GM19463 (cell line): ENCODE results near the gene ATOH8.

Experiments
- ATAC-seq: cut with Tn5 transposase; IDR thresholded peaks from one replicate; pipeline ENCODE4 v1.9.1; 2021; ENCODE audit warnings: mild to moderate bottlenecking, moderate library complexity; ENCODE audit not compliant: unreplicated experiment

The ATOH8 gene

GRCh38 chr2:85769236-85769982 lies 15.6 kb downstream of the ATOH8 start:
- ATAC-seq, result no peak

DNA sequence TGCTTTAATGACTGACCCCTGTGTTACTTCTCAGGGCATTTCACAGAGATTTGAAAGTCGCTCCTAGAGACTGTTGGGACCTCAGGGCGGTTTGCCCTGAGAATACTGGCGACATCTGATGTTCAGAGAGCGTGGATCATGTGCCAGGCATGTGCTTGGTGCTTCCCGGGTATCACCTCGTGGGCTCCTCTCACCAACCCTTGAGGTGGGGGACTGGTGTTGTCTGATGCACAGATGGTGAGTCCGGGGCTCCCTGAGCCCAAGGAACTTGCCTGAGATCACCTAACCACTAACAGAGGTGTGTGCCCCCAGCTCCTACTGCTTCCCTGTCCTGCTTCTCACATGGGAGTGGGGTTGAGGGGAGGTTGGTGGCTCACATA lies 16.2 kb downstream of the ATOH8 start:
- ATAC-seq, result no peak

DNA sequence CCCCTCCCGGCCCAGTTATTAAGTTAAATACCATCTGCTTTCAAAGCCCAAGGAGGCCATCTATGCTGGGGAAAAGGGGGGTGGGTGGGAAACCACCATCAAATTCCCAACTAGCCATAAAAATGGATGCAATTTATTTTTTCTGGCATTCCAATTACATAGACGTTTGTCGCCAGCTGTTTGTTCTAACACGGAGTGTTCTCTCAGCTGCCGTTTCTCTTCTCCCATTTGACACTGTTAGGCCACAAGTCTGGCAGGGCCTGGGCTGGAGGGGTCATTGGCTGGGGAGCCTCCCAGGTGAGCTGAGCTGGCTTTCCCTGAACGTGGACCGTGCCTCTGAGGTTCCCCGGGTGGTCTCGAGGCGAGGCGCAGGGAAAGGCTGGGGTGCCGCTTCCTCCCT lies 16.6 kb downstream of the ATOH8 start:
- ATAC-seq, result no peak

DNA sequence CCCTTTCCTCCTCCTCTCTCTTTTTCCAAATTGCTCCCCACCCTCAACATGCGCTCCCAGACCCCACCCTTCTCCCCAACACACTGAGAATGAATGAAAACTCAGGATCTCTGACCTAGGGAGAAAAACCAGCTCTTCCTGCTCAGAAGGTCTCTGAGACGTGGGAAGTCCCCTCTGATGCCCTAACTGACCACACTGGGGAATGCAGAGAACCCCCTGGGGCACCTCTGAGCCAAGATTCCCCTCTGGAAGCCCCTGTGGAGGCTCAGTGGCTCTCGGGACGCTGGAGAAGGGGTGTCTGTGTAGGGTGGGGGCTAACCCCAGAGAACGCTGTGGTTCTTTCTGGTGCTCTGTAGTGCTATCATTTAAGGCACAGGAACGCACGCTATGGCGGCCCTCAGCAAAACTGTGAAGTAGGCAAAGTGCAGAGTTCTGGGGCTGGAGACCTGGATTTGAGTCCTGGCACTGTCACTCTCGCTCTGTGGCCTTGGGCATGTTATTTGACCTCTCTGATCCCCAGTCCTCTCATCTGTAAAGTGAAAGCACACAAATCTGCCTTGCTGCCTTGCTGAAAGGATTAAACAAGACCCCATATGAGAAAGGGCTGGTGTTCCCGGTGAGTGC lies 17.1 kb downstream of the ATOH8 start:
- ATAC-seq, result no peak

DNA sequence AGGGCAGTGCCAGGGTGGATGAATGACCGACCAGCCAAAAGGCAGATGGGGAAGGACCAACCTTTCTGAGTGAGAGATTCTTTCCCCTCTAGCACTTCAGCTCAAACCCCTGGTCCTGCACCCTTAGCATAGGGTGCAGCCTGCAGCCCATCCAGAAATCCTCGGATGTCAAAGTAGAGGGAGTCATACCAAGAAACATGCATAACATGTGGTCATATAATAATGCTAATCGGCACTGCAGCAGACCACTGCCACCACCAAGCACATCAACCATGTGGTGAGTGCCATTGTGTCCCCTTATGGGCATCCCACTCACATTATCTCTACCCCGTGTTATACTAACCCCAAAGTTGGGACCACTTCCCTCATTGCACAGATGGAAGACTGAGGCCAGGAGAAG lies 17.7 kb downstream of the ATOH8 start:
- no peak for ATAC-seq

- no peak for ATAC-seq
These were observed 18.4 kb downstream of the ATOH8 start for GRCh38 chr2:85772019-85772745.

DNA sequence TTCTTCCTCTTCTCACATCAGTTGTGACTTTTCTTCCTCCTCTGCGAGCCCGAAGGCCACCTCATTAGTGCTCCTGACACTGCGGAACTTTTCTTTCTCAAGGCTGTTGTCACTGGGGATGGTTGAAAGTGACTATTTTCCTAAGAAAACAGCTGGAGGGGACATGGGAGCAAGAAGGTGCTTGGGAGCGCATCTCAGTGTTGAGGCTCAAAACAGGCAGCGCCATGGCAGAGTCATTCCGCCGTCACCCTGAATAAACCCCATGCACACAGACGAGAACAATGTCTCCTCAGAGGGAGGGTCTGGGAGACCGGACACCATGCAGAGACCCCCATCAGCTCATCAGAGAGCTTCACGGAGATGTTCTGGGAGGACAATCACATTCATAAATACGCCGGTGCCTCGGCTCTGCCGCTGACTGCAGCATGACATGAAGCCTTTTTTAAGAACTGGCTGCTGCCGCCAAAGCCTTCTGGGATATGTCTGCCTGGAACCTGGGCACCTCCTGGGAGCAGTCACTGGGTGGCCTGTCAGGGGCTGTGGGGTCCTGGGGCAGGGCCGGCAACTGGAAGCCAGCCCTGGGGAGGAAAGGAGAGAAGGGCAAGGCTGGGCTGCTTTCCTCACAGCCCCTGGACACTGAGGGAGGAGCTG lies 19.2 kb downstream of the ATOH8 start:
- ATAC-seq, result no peak

GRCh38 chr2:85773692-85774091 lies 19.9 kb downstream of the ATOH8 start:
- no peak for ATAC-seq

DNA sequence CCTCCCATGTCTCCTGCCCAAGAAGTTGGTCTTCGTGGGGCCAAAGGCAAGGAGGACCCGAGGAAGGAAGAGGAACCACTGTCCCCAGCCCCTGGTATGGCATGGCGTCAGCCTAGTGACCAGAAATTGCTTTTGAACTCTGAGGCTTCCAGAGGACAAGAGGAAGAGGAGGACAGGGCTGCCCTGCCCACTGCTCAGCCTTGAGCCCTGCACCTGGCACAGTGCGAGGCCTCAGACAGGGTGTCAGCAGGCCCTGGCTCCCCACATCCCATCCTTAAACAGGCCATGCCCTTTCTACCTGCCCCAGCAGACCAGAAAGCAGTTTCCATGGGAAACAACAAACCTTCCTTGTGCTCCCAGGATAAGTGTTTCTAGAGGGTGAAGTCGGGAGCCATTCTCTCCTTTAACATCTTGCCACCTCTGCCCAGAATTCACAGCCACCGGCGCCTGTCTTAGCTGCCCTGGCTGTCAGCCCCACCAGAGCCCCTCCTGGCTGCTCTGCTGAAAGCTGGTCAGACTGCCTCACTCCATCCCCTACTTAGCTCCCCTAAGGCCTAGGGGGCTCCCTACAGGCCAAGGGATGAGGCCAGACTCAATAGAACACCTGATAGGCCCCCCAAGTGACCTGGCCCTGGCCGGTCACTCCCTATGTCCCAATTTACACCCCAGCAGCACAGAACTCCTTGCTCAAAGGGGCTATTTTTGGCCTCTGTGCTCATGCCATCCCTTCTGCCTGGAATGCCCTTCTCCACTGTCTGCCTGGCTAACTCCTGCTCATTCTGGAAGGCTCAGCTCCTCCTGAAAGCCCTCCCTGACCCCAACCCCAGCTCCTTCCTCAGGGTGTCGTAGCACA lies 20.6 kb downstream of the ATOH8 start:
- ATAC-seq, result no peak

DNA sequence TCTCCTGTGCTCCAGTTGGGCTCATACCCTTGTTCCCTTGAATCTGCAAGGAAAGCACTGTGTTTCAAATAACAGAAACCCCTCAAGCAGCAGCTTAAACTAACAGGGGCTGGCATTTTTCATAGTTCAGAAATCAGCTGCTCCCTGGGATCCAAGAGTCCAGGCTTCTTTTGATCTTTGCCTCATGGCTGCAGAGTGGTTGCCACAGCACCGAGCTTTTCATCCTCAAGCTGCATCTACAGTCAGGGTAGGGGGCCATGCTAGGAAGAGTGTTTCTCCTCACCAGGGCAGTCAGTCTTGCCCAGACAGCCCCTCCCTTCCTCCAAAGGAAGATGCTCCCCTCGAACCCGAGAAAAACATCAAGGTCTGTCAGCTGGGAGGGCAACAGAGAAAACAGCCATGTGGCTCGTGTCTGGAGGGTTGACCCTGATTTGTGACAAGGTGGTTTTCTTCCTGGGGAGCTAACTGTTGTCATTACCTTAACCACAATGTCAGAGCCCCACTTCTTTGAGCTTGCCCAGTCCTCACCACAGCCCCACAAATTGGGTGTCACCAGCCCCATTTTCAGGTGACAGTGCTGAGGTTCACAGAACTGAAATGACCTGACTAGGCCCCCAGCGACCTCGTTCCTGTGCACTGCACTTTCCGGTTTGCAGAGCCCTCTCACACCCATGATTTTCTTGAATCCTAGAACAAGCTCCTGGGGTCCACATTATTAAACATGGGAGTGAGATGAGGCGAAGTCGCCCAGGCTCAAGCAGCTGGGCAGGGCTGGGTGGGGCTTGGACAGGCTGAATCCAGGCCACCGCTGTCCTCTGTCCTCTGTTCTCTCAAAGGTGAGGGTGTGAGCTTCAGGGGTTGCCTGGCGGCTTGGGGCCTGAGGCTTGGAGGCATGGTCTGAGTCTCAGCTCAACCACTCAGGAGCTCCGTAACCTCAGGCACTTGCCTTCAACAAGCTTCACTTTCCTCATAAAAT lies 21.9 kb downstream of the ATOH8 start:
- ATAC-seq, result no peak

DNA sequence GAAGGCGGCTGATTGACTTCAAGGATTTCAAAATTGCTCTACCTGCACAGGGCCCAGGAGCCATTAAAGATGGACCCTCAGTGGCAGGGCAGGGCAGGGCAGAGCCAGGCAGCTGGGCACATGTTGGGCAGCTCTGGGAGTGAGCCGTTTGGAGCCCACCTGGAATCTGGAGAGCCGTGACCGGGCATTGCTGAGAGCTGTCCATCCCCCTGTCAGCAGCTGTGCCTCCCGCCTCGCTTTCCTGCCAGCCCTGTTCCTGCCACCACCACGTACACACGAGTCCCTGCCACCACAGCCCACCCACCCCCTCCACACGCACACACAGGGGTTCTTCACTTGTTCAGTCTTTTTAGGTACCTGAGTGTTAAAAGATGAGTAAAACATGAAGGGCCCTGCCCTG lies 22.9 kb downstream of the ATOH8 start:
- ATAC-seq, result no peak

- ATAC-seq, result no peak
These were observed 23.7 kb downstream of the ATOH8 start for GRCh38 chr2:85777441-85777861.

DNA sequence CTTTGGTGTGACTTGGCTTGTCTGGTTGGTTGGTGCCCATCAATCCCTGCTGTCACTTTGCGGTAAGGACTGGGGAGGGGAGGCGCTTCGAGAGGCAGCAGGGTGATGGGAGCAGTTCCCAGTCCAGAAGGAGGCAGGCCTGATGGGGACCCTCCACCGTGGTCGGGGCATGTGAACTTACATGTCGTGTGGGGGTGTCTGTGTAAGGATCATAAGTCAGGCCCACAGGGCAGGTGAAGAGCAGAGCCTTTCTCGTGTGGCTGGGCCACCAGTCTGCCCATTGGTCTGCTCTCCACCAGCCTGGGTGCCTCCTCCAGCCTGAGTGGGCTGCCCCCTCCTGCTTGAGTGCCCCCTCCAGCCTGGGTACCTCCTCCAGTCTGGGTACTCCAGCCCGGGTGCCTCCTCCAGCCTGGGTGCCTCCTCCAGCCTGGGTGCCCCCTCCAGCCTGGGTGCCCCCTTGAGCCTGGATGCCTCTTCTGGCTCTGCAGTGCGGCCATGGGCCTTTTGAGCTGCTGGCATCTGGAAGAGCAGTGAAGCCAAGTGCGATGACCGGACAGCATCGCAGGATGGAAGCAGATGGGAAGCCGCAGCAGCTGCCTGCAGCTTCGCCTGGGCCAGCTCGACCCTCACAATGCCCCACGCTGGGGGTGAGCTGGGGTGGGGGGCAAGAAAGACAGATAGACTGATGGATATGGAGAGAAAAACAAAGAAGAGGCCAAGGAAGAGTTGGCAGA lies 25.0 kb downstream of the ATOH8 start:
- ATAC-seq, result no peak

- no peak for ATAC-seq
These were observed 26.0 kb downstream of the ATOH8 start for GRCh38 chr2:85779641-85780315.

GRCh38 chr2:85780316-85781012 lies 26.7 kb downstream of the ATOH8 start:
- ATAC-seq, result no peak

- ATAC-seq, result no peak
These were observed 27.2 kb downstream of the ATOH8 start for GRCh38 chr2:85781013-85781332.

GRCh38 chr2:85783796-85784195 lies 30.0 kb downstream of the ATOH8 start:
- ATAC-seq, result no peak

GRCh38 chr2:85784474-85784986 lies 30.7 kb downstream of the ATOH8 start:
- no peak for ATAC-seq
